Endodermal cell (in vitro differentiated cells): ENCODE measurements around the gene AJAP1. TPM values are rescaled to one million over a fixed set of nuclear protein-coding genes. Genes with fewer than 3 reads are reported as not detected.

Experiments used
- DNase-seq: peaks from one replicate; pipeline ENCODE4 v3.0.0-alpha.2; 2017
- H3K27ac ChIP-seq: 2 replicates; pipeline ENCODE4 v1.5.1; 2013; ENCODE audit warnings: mild to moderate bottlenecking, low read depth, low read length, moderate library complexity
- H3K27me3 ChIP-seq: 2 replicates; pipeline ENCODE4 v1.6.1; 2013; ENCODE audit warnings: mild to moderate bottlenecking, low read length, moderate library complexity; ENCODE audit not compliant: insufficient read depth, control insufficient read depth, poor library complexity, severe bottlenecking
- H3K36me3 ChIP-seq: 2 replicates; pipeline ENCODE4 v1.7.0; 2013; ENCODE audit warnings: mild to moderate bottlenecking, low read length, moderate library complexity; ENCODE audit not compliant: control insufficient read depth, insufficient read depth
- H3K4me1 ChIP-seq: one replicate; pipeline ENCODE4 v1.7.0; 2013; ENCODE audit warnings: low read length; ENCODE audit not compliant: control insufficient read depth, insufficient read depth
- H3K4me3 ChIP-seq: 2 replicates; pipeline ENCODE4 v1.5.1; 2013; ENCODE audit warnings: mild to moderate bottlenecking, low read length, moderate library complexity
- H3K9ac ChIP-seq: 2 replicates; pipeline ENCODE4 v1.6.1; 2013; ENCODE audit warnings: mild to moderate bottlenecking, low read length, moderate library complexity; ENCODE audit not compliant: poor library complexity, severe bottlenecking; ENCODE audit errors: extremely low read depth
- H3K9me3 ChIP-seq: 2 replicates; pipeline ENCODE4 v1.6.1; 2013; ENCODE audit warnings: mild to moderate bottlenecking, low read length, moderate library complexity; ENCODE audit not compliant: control insufficient read depth
- H3K27ac Mint-ChIP-seq: 2 replicates; pipeline ENCODE4 v1.8.0; 2020; ENCODE audit warnings: mixed read lengths
- H3K27me3 Mint-ChIP-seq: 2 replicates; pipeline ENCODE4 v1.8.0; 2021; ENCODE audit warnings: mild to moderate bottlenecking, mixed read lengths; ENCODE audit not compliant: insufficient read depth
- H3K36me3 Mint-ChIP-seq: 2 replicates; pipeline ENCODE4 v1.8.0; 2020; ENCODE audit warnings: low read depth, mixed read lengths
- H3K4me1 Mint-ChIP-seq: 2 replicates; pipeline ENCODE4 v1.8.0; 2020; ENCODE audit warnings: mixed read lengths
- H3K4me3 Mint-ChIP-seq: 2 replicates; pipeline ENCODE4 v1.8.0; 2020; ENCODE audit warnings: mild to moderate bottlenecking, moderate library complexity, mixed read lengths
- H3K9me3 Mint-ChIP-seq: 2 replicates; pipeline ENCODE4 v1.8.0; 2020; ENCODE audit warnings: mild to moderate bottlenecking, mixed read lengths
- CTCF ChIP-seq: fragments of 200-600 bp; sonication (generic); conservative IDR thresholded peaks from 2 replicates; pipeline ENCODE4 v1.5.0; 2021; ENCODE audit warnings: antibody characterized with exemption, mild to moderate bottlenecking
- WGBS, 2 experiments: methylation state at CpG; one replicate each; pipeline versions ENCODE4 v1.1.5 to v1.1.7; 2013; ENCODE audit warnings: missing lambda C conversion rate in 2 of 2, mixed read lengths in 1 of 2; ENCODE audit not compliant: insufficient coverage in 1 of 2, insufficient read length in 1 of 2; 5-methylcytosine and 5-hydroxymethylcytosine counted together
- total RNA-seq, 2 donors: library from RNA; stranded (reverse); fragmentation: NEBNext Ultra II Directional in 1 of 2; extraction: Animal tissue kit (Norgen Biotek cat#: 25700) in 1 of 2; gene quantifications; 2 replicates in 1 of 2; 3 replicates in 1 of 2; pipeline ENCODE4 v1.2.1, GENCODE V29; 2021

Gene AJAP1
- total RNA-seq, 2 donors from 2014 or later, result 19.4 to 22.1 TPM

- DNase-seq, result no peak
- peaks cover 3% of the 10 kb centered on the region for H3K4me1 Mint-ChIP-seq
- H3K27me3 Mint-ChIP-seq, result no peaks in the 10 kb centered on the region
- Histone ChIP-seq H3K9me3 (peaks cover 16% of the 10 kb centered on the region), H3K27me3 (no peaks in the 10 kb centered on the region), H3K4me1 (no peaks in the 10 kb centered on the region), H3K36me3 (peaks cover 62% of the 10 kb centered on the region), H3K27ac (no peak overlapping the region), H3K4me3 (no peak overlapping the region), H3K9ac (no peak overlapping the region)
- H3K36me3 Mint-ChIP-seq, result peaks cover 57% of the 10 kb centered on the region
- no peak for TF ChIP-seq CTCF
- no peak overlapping the region for H3K27ac Mint-ChIP-seq
- no peak overlapping the region for H3K4me3 Mint-ChIP-seq
- H3K9me3 Mint-ChIP-seq, result peaks cover 11% of the 10 kb centered on the region
- WGBS, 2 experiments, result 93 to 97% methylated on average over 7 to 9 of the region's 9 CpGs
Observed at GRCh38 chr1:4673494-4673893, 19.1 kb downstream of the AJAP1 start.

GRCh38 chr1:4674117-4674516, 19.7 kb downstream of the AJAP1 start:
- peaks cover 61% of the 10 kb centered on the region for H3K36me3 Mint-ChIP-seq
- no peaks in the 10 kb centered on the region for H3K4me1 ChIP-seq
- peaks cover 3% of the 10 kb centered on the region for H3K27me3 Mint-ChIP-seq
- DNase-seq, result no peak
- no peak for TF ChIP-seq CTCF
- no peaks in the 10 kb centered on the region for H3K27me3 ChIP-seq
- no peak overlapping the region for H3K27ac ChIP-seq
- H3K27ac Mint-ChIP-seq, result no peak overlapping the region
- H3K4me3 ChIP-seq, result no peak overlapping the region
- no peak overlapping the region for H3K9ac ChIP-seq
- H3K36me3 ChIP-seq, result peaks cover 68% of the 10 kb centered on the region
- H3K4me3 Mint-ChIP-seq, result no peak overlapping the region
- 89 to 98% methylated on average over 5 of the region's 5 CpGs for WGBS, 2 experiments
- peaks cover 17% of the 10 kb centered on the region for H3K9me3 Mint-ChIP-seq
- peaks cover 22% of the 10 kb centered on the region for H3K9me3 ChIP-seq
- peaks cover 3% of the 10 kb centered on the region for H3K4me1 Mint-ChIP-seq

- no peak for TF ChIP-seq CTCF
- Histone ChIP-seq H3K36me3 (peaks cover 69% of the 10 kb centered on the region), H3K27me3 (no peaks in the 10 kb centered on the region), H3K4me1 (no peaks in the 10 kb centered on the region), H3K9me3 (peaks cover 28% of the 10 kb centered on the region), H3K27ac (no peak overlapping the region), H3K9ac (no peak overlapping the region), H3K4me3 (no peak overlapping the region)
- WGBS, 2 experiments, result 94 to 96% methylated on average over 5 to 13 of the region's 13 CpGs
- Mint-ChIP-seq H3K9me3 (peaks cover 21% of the 10 kb centered on the region), H3K36me3 (peaks cover 62% of the 10 kb centered on the region), H3K27me3 (peaks cover 3% of the 10 kb centered on the region), H3K4me3 (no peak overlapping the region), H3K4me1 (peaks cover 3% of the 10 kb centered on the region), H3K27ac (no peak overlapping the region)
- DNase-seq, result no peak
Observed at GRCh38 chr1:4674676-4675075, 20.3 kb downstream of the AJAP1 start.
